H1 (cell line): ENCODE measurements around the gene ZBTB24. TPM values are rescaled to one million over a fixed set of nuclear protein-coding genes. Genes with fewer than 3 reads are reported as not detected.
A peak's percentile ranks its signal among the peaks of the same experiment; 100 is the strongest.

Experiments used
- CTCF ChIA-PET: fragments of 300-600 bp; sonication (Branson Sonifier 250); formaldehyde crosslinking; loops from one replicate; lab custom pipeline; 2021; ENCODE audit not compliant: partially characterized antibody; lab: Charles Lee
- POLR2A ChIA-PET: fragments of 300-600 bp; sonication (Branson Sonifier 250); formaldehyde crosslinking; loops from one replicate; lab custom pipeline; 2021; ENCODE audit warnings: inconsistent platforms; ENCODE audit not compliant: partially characterized antibody; lab: Charles Lee
- DNase-seq, 2 experiments: peaks; one replicate each; pipeline versions ENCODE4 v3.0.0 to v3.0.0-alpha.2; 2010 to 2022; ENCODE audit warnings: low spot score in 2 of 2, low read depth in 1 of 2, mixed read lengths in 1 of 2
- FAIRE-seq: peaks from 2 replicates; lab custom pipeline; 2011; peaks lifted over from hg19 to GRCh38; lab: Jason Lieb, UNC
- H2AFZ ChIP-seq: 2 replicates; pipeline ENCODE4 v1.8.1; 2012; ENCODE audit warnings: low read length, inconsistent platforms
- H2AK5ac ChIP-seq: 2 replicates; pipeline ENCODE4 v1.6.1; 2013; ENCODE audit warnings: low read depth, low read length
- H2BK120ac ChIP-seq: replicated peaks from 2 replicates; pipeline ENCODE3; 2013; ENCODE audit warnings: low read depth, low read length, inconsistent platforms
- H2BK12ac ChIP-seq: 2 replicates; pipeline ENCODE4 v1.6.1; 2013; ENCODE audit warnings: low read depth, low read length
- H2BK15ac ChIP-seq: 2 replicates; pipeline ENCODE4 v1.6.1; 2013; ENCODE audit warnings: low read length
- H2BK20ac ChIP-seq: 2 replicates; pipeline ENCODE4 v1.6.1; 2013; ENCODE audit warnings: low read length
- H2BK5ac ChIP-seq: 2 replicates; pipeline ENCODE4 v1.6.1; 2013; ENCODE audit warnings: low read depth, low read length
- H3K14ac ChIP-seq: 2 replicates; pipeline ENCODE4 v1.6.1; 2013; ENCODE audit warnings: inconsistent platforms; ENCODE audit not compliant: insufficient read length
- H3K18ac ChIP-seq: 2 replicates; pipeline ENCODE4 v1.6.1; 2013; ENCODE audit warnings: low read length; ENCODE audit errors: extremely low read depth
- H3K23ac ChIP-seq: 2 replicates; pipeline ENCODE4 v1.6.1; 2013; ENCODE audit warnings: inconsistent platforms; ENCODE audit not compliant: insufficient read length
- H3K23me2 ChIP-seq: 2 replicates; pipeline ENCODE4 v1.6.1; 2013; ENCODE audit warnings: low read depth, low read length
- H3K27ac ChIP-seq: 2 replicates; pipeline ENCODE4 v1.6.1; 2011; ENCODE audit warnings: low read depth, low read length, inconsistent platforms
- H3K27me3 ChIP-seq, 4 experiments: replicated peaks in 1 of 4; 1 replicate in 1 of 4; 2 replicates in 3 of 4; pipeline versions ENCODE4 v1.6.1 to v1.8.1; 2011 to 2013; ENCODE audit warnings: low read length in 3 of 4, mild to moderate bottlenecking in 3 of 4, inconsistent platforms in 2 of 4, mixed read lengths in 2 of 4, moderate library complexity in 1 of 4; ENCODE audit not compliant: control insufficient read depth in 3 of 4, insufficient read depth in 3 of 4; ENCODE audit errors: extremely low read depth in 1 of 4
- H3K36me3 ChIP-seq, 4 experiments: 2 replicates each; pipeline versions ENCODE4 v1.6.1 to v1.8.1; 2011 to 2013; ENCODE audit warnings: mild to moderate bottlenecking in 4 of 4, low read length in 3 of 4, moderate library complexity in 2 of 4, control low read depth in 1 of 4, inconsistent platforms in 1 of 4; ENCODE audit not compliant: insufficient read depth in 4 of 4, control insufficient read depth in 2 of 4
- H3K4ac ChIP-seq: replicated peaks from 2 replicates; pipeline ENCODE3; 2013; ENCODE audit warnings: low read length, low read depth, mixed read lengths, inconsistent platforms; ENCODE audit not compliant: insufficient read length
- H3K4me1 ChIP-seq, 4 experiments: replicated peaks in 1 of 4; 1 replicate in 1 of 4; 2 replicates in 3 of 4; pipeline versions ENCODE4 v1.6.1 to v1.8.1; 2011 to 2013; ENCODE audit warnings: low read length in 3 of 4, inconsistent platforms in 2 of 4, mixed read lengths in 1 of 4; ENCODE audit not compliant: insufficient read depth in 4 of 4, control insufficient read depth in 3 of 4
- H3K4me2 ChIP-seq, 2 experiments: 2 replicates each; pipeline versions ENCODE4 v1.6.1 to v1.8.1; 2011 to 2013; ENCODE audit warnings: low read depth in 2 of 2, low read length in 2 of 2, control low read depth in 1 of 2, inconsistent platforms in 1 of 2, mild to moderate bottlenecking in 1 of 2; ENCODE audit not compliant: insufficient read depth in 1 of 2
- H3K4me3 ChIP-seq, 4 experiments: fragments of 200-600, 300-600 bp in 1 of 4; sonication (generic), shearing (Covaris generic), sonication (Bioruptor Twin) in 1 of 4; 2 replicates each; pipeline versions ENCODE4 v1.5.1 to v1.8.1; 2011 to 2016; ENCODE audit warnings: low read length in 4 of 4, low read depth in 3 of 4, control low read depth in 2 of 4, inconsistent platforms in 2 of 4, mild to moderate bottlenecking in 2 of 4, mixed read lengths in 1 of 4, moderate library complexity in 1 of 4; ENCODE audit not compliant: insufficient read depth in 2 of 4; ENCODE audit errors: extremely low read depth in 1 of 4
- H3K56ac ChIP-seq: replicated peaks from 2 replicates; pipeline ENCODE3; 2013; ENCODE audit warnings: low read depth, mild to moderate bottlenecking, mixed read lengths, low read length, inconsistent platforms; ENCODE audit not compliant: insufficient read length
- H3K79me1 ChIP-seq: 2 replicates; pipeline ENCODE4 v1.6.1; 2013; ENCODE audit warnings: low read depth, low read length, control low read depth
- H3K79me2 ChIP-seq, 2 experiments: 2 replicates each; pipeline versions ENCODE4 v1.6.1 to v1.8.1; 2012 to 2013; ENCODE audit warnings: low read length in 2 of 2, mild to moderate bottlenecking in 2 of 2, inconsistent platforms in 1 of 2; ENCODE audit not compliant: insufficient read depth in 2 of 2, control insufficient read depth in 1 of 2
- H3K9ac ChIP-seq, 4 experiments: replicated peaks in 1 of 4; 1 replicate in 1 of 4; 2 replicates in 3 of 4; pipeline versions ENCODE4 v1.6.1 to v1.8.1; 2011 to 2013; ENCODE audit warnings: low read depth in 3 of 4, low read length in 3 of 4, control low read depth in 2 of 4, mild to moderate bottlenecking in 2 of 4, moderate library complexity in 2 of 4, inconsistent platforms in 1 of 4; ENCODE audit errors: extremely low read depth in 1 of 4
- H3K9me3 ChIP-seq, 2 experiments: 2 replicates each; pipeline versions ENCODE4 v1.6.1 to v1.8.1; 2012 to 2013; ENCODE audit warnings: mild to moderate bottlenecking in 2 of 2, moderate library complexity in 2 of 2, control low read depth in 1 of 2, inconsistent platforms in 1 of 2, low read depth in 1 of 2, low read length in 1 of 2, mixed read lengths in 1 of 2; ENCODE audit not compliant: insufficient read depth in 2 of 2
- H4K20me1 ChIP-seq, 2 experiments: replicated peaks in 1 of 2; 2 replicates each; pipeline versions ENCODE3 to v1.8.1; 2011 to 2013; ENCODE audit warnings: inconsistent platforms in 2 of 2, low read length in 2 of 2, mild to moderate bottlenecking in 1 of 2; ENCODE audit not compliant: insufficient read depth in 2 of 2, control insufficient read depth in 1 of 2
- H4K5ac ChIP-seq: 2 replicates; pipeline ENCODE4 v1.6.1; 2013; ENCODE audit warnings: low read length, low read depth, mixed read lengths, inconsistent platforms; ENCODE audit not compliant: insufficient read length
- H4K8ac ChIP-seq: 2 replicates; pipeline ENCODE4 v1.8.0; 2013; ENCODE audit warnings: mild to moderate bottlenecking, moderate library complexity, low read length, inconsistent platforms; ENCODE audit not compliant: insufficient read depth; ENCODE audit errors: extremely low read depth
- H4K91ac ChIP-seq: replicated peaks from 2 replicates; pipeline ENCODE3; 2013; ENCODE audit warnings: low read length, mixed read lengths, inconsistent platforms; ENCODE audit not compliant: insufficient read length
- MAFK ChIP-seq: IDR thresholded peaks from 2 replicates; pipeline ENCODE4 v1.6.1; 2012; ENCODE audit warnings: low read depth, mild to moderate bottlenecking, improper control_type of control experiment, low read length
- SIX5 ChIP-seq: IDR thresholded peaks from 2 replicates; pipeline ENCODE4 v1.6.1; 2011; ENCODE audit warnings: mild to moderate bottlenecking, low read depth, low read length
- TCF12 ChIP-seq: IDR thresholded peaks from 2 replicates; pipeline ENCODE4 v1.6.1; 2011; ENCODE audit warnings: low read depth, mild to moderate bottlenecking, low read length
- whole genome bisulfite sequencing, 2 experiments: shearing (Covaris generic) in 1 of 2; methylation state at CpG; one replicate each; pipeline versions ENCODE4 v1.1.6 to v1.1.7; 2013 to 2015; ENCODE audit warnings: low lambda C conversion rate in 2 of 2, mixed read lengths in 2 of 2, inconsistent platforms in 1 of 2, low coverage in 1 of 2, missing lambda C conversion rate in 1 of 2; ENCODE audit not compliant: insufficient replicate concordance in 2 of 2, insufficient coverage in 1 of 2, insufficient read length in 1 of 2; ENCODE audit errors: extremely low coverage in 1 of 2, missing lambda C conversion rate in 1 of 2; 5-methylcytosine and 5-hydroxymethylcytosine counted together
- polyA plus RNA-seq, 7 experiments: library from polyadenylated mRNA; depleted of rRNA in 3 of 7; stranded (reverse) in 5 of 7; unstranded in 2 of 7; fragments of >200 nt in 5 of 7; fragments of 200-250 nt in 2 of 7; gene quantifications; 1 replicate in 5 of 7; 2 replicates in 1 of 7; 4 replicates in 1 of 7; pipeline versions ENCODE4 v1.2.1 to v1.2.3, GENCODE V29; 2011 to 2013; ENCODE audit warnings: missing spikeins in 2 of 7, mixed read lengths in 2 of 7
- total RNA-seq: library from RNA; stranded (reverse); fragmentation: NEBNext Ultra II Directional; extraction: Animal tissue kit (Norgen Biotek cat#: 25700); gene quantifications from 2 replicates; pipeline ENCODE4 v1.2.1, GENCODE V29; 2021
- TF ChIP-seq, protein P1 (sequence below): IDR thresholded peaks from 2 replicates; pipeline ENCODE4 v1.6.1; 2011; ENCODE audit warnings: low read length, improper control_type of control experiment

The ZBTB24 gene
- total and polyA plus RNA-seq, 2 of the 8 experiments (the other 6 are each of a cell fraction or from before 2014, with no cell fraction given) = 7.5 to 21.0 TPM

- Histone ChIP-seq H2BK5ac (no peak overlapping the region), H4K91ac (no peak overlapping the region), H3K27me3 (no peaks in the 10 kb centered on the region), H3K36me3 (no peaks in the 10 kb centered on the region), H2AFZ (no peak overlapping the region), H3K79me2 (no peaks in the 10 kb centered on the region), H2BK120ac (no peak overlapping the region), H3K4me3 (peak overlapping the region in 1 of 4 experiments; percentile 15; a peak in 1 of 8 replicates), H3K9me3 (no peaks in the 10 kb centered on the region), H3K4me2 (peak overlapping the region; percentile 31 to 43; a peak in 1 of 4 replicates), H4K5ac (no peak overlapping the region), H3K4me1 (peaks cover 5 to 26% (median 23%) of the 10 kb centered on the region in 4 experiments), H3K4ac (no peak overlapping the region), H2AK5ac (no peak overlapping the region), H3K18ac (no peak overlapping the region), H2BK15ac (no peak overlapping the region), H3K79me1 (no peaks in the 10 kb centered on the region), H2BK20ac (no peak overlapping the region), H3K14ac (no peak overlapping the region), H3K23me2 (0 out of 2 replicates have a peak, but pooled peaks cover 2% of the 10 kb centered on the region), H4K8ac (no peak overlapping the region), H4K20me1 (no peaks in the 10 kb centered on the region), H2BK12ac (no peak overlapping the region), H3K56ac (no peak overlapping the region), H3K27ac (no peak overlapping the region), H3K9ac (no peak overlapping the region), H3K23ac (no peak overlapping the region)
- WGBS, 2 experiments = 67% methylated on average over 1 of the region's 1 CpG; no CpG with 5 or more reads in 1 of the 2 experiments
- DNase-seq = no peak
- CTCF ChIA-PET = interaction anchor here (1.9 kb wide), 1 partner anchor 11 kb away, joined by 6 read pairs; no protein-coding TSS in a partner anchor
- TF ChIP-seq TCF12 = no peak
- TF ChIP-seq, protein P1, sequence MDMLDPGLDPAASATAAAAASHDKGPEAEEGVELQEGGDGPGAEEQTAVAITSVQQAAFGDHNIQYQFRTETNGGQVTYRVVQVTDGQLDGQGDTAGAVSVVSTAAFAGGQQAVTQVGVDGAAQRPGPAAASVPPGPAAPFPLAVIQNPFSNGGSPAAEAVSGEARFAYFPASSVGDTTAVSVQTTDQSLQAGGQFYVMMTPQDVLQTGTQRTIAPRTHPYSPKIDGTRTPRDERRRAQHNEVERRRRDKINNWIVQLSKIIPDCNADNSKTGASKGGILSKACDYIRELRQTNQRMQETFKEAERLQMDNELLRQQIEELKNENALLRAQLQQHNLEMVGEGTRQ = no peak
- no peak for TF ChIP-seq SIX5
- TF ChIP-seq MAFK = no peak
- no peak for FAIRE-seq
- POLR2A ChIA-PET = no interaction called here
Observed at GRCh38 chr6:109493865-109494264, 10.8 kb upstream of the ZBTB24 start.
